HG03066 (cell line): ENCODE data around the gene CCRL2.

ENCODE experiments used
- ATAC-seq: cut with Tn5 transposase; IDR thresholded peaks from one replicate; pipeline ENCODE4 v1.9.1; 2021; ENCODE audit warnings: low read depth; ENCODE audit not compliant: unreplicated experiment

CCRL2 gene, protein sequence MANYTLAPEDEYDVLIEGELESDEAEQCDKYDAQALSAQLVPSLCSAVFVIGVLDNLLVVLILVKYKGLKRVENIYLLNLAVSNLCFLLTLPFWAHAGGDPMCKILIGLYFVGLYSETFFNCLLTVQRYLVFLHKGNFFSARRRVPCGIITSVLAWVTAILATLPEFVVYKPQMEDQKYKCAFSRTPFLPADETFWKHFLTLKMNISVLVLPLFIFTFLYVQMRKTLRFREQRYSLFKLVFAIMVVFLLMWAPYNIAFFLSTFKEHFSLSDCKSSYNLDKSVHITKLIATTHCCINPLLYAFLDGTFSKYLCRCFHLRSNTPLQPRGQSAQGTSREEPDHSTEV

GRCh38 chr3:46406788-46407611 lies at the start of gene CCRL2, which contains the start of gene CCR5AS:
TSS of gene CCRL2 (plus strand) at chr3:46407259. CDS start at chr3:46408080, 821 bp downstream.
TSS of gene CCR5AS (minus strand) at chr3:46407066.
- no peak for ATAC-seq

DNA sequence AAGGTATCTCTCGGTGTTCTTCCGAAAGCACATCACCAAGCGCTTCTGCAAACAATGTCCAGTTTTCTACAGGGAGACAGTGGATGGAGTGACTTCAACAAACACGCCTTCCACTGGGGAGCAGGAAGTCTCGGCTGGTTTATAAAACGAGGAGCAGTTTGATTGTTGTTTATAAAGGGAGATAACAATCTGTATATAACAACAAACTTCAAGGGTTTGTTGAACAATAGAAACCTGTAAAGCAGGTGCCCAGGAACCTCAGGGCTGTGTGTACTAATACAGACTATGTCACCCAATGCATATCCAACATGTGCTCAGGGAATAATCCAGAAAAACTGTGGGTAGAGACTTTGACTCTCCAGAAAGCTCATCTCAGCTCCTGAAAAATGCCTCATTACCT lies 48.6 kb upstream of the CCRL2 start:
- no peak for ATAC-seq

- ATAC-seq: peak; percentile 62
Observed at GRCh38 chr3:46359733-46360493, 47.1 kb upstream of the CCRL2 start.

DNA sequence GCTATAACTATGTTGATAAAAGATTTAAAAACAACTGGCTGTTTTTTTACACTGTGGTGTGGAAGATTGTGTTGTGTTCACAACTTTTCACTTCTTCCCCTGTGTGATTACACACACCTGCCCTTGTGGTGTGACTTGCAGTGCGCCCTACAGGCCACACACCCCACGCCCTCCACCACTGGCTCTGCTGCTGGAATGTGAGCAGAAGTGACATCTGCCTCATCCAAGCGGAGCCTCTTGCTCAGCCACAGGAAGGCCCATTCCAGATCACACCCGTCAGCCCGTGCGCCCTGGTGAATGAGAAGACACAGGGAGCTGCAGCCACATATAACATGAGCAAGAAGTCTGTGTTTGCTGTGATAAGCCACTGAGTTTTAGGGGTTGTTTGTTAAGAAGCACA lies 46.2 kb upstream of the CCRL2 start:
- ATAC-seq: no peak

DNA sequence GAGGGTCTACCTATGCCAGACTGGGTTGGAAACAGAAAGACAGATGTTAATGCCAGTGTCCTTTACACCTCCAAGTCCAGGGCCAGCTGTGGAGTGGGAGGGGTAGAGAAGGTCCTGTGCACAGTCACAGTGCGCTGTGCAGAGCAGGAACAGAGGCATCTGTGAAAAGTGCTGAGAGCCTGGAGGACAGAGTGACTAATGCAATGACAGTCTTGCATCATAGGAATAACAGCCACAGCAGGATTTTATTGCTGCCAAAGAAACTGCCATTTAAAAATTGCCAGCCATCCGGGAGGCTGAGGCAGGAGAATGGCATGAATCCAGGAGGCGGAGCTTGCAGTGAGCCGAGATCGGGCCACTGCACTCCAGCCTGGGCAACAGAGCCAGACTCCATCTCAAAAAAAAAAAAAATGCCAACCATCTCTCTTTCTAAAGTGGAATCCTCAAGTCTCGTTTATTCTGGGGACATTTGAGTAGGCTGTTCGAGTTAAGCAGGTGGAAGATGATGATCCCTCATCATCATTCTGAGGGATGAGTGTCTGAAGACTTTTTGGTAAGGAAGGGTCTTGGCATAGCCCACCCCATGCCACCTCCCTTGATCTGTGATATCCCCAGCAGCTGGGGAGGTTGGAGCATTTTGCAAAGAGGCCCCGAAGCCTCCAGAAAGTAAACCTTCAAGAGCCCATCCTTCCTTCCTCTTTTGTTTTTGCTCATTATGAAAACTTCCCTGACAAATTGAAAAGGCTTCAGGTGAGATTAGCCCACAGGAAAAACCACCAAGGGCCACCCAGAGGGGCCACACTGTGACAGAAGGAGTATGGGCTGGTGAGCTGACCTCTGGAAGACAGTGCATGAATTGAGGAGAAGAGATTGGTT lies 45.4 kb upstream of the CCRL2 start:
- no peak for ATAC-seq

DNA sequence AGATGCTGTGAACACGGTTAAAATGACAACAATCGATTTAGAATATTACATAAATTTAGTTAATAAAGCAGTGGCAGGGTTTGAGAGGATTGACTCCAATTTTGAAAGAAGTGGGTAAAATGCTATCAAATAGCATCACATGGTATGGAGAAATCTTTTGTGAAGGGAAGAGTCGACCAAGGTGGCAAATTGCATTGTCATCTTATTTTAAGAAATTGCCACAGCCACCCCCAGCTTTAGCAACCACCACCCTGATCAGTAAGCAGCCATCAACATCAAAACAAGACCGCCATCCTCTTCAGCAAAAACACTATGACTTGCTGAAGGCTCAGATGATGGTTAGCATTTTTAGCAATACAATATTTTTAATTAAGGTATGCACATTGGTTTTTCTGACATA lies 42.0 kb upstream of the CCRL2 start:
- ATAC-seq: no peak

GRCh38 chr3:46365737-46366524 lies 41.1 kb upstream of the CCRL2 start:
- ATAC-seq: no peak

- ATAC-seq: no peak
Observed at GRCh38 chr3:46367811-46368210, 39.2 kb upstream of the CCRL2 start.

DNA sequence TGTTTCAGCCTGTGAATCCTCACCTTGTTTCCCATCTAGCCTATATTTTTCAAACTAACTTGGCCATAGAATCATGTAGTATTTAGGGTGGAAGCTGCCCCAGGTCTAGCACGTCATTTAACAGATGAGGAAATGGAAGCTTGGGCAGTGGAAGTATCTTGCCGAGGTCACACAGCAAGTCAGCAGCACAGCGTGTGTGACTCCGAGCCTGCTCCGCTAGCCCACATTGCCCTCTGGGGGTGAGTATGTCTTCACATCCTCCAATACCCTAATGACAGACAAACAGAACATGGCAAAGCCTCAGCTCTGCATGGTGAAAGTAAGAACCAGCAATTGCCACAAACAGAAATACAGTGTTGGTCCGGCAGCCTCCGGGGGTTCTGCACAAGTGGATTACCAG lies 38.5 kb upstream of the CCRL2 start:
- no peak for ATAC-seq

- no peak for ATAC-seq
Observed at GRCh38 chr3:46369151-46369550, 37.9 kb upstream of the CCRL2 start.

GRCh38 chr3:46369675-46370132 lies 37.4 kb upstream of the CCRL2 start:
- no peak for ATAC-seq

DNA sequence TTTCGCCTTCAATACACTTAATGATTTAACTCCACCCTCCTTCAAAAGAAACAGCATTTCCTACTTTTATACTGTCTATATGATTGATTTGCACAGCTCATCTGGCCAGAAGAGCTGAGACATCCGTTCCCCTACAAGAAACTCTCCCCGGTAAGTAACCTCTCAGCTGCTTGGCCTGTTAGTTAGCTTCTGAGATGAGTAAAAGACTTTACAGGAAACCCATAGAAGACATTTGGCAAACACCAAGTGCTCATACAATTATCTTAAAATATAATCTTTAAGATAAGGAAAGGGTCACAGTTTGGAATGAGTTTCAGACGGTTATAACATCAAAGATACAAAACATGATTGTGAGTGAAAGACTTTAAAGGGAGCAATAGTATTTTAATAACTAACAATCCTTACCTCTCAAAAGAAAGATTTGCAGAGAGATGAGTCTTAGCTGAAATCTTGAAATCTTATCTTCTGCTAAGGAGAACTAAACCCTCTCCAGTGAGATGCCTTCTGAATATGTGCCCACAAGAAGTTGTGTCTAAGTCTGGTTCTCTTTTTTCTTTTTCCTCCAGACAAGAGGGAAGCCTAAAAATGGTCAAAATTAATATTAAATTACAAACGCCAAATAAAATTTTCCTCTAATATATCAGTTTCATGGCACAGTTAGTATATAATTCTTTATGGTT lies 36.1 kb upstream of the CCRL2 start, which contains the start of gene CCR5:
Gene CCR5, plus strand, starts transcription at position 108 of the 680 bp plus-strand sequence. CDS start 1,957 bp downstream, outside the sequence.
- no peak for ATAC-seq

DNA sequence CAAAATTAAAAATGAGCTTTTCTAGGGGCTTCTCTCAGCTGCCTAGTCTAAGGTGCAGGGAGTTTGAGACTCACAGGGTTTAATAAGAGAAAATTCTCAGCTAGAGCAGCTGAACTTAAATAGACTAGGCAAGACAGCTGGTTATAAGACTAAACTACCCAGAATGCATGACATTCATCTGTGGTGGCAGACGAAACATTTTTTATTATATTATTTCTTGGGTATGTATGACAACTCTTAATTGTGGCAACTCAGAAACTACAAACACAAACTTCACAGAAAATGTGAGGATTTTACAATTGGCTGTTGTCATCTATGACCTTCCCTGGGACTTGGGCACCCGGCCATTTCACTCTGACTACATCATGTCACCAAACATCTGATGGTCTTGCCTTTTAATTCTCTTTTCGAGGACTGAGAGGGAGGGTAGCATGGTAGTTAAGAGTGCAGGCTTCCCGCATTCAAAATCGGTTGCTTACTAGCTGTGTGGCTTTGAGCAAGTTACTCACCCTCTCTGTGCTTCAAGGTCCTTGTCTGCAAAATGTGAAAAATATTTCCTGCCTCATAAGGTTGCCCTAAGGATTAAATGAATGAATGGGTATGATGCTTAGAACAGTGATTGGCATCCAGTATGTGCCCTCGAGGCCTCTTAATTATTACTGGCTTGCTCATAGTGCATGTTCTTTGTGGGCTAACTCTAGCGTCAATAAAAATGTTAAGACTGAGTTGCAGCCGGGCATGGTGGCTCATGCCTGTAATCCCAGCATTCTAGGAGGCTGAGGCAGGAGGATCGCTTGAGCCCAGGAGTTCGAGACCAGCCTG lies 35.3 kb upstream of the CCRL2 start:
- no peak for ATAC-seq

DNA sequence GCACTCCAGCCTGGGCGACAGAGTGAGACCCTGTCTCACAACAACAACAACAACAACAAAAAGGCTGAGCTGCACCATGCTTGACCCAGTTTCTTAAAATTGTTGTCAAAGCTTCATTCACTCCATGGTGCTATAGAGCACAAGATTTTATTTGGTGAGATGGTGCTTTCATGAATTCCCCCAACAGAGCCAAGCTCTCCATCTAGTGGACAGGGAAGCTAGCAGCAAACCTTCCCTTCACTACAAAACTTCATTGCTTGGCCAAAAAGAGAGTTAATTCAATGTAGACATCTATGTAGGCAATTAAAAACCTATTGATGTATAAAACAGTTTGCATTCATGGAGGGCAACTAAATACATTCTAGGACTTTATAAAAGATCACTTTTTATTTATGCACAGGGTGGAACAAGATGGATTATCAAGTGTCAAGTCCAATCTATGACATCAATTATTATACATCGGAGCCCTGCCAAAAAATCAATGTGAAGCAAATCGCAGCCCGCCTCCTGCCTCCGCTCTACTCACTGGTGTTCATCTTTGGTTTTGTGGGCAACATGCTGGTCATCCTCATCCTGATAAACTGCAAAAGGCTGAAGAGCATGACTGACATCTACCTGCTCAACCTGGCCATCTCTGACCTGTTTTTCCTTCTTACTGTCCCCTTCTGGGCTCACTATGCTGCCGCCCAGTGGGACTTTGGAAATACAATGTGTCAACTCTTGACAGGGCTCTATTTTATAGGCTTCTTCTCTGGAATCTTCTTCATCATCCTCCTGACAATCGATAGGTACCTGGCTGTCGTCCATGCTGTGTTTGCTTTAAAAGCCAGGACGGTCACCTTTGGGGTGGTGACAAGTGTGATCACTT lies 34.3 kb upstream of the CCRL2 start:
- ATAC-seq: no peak

DNA sequence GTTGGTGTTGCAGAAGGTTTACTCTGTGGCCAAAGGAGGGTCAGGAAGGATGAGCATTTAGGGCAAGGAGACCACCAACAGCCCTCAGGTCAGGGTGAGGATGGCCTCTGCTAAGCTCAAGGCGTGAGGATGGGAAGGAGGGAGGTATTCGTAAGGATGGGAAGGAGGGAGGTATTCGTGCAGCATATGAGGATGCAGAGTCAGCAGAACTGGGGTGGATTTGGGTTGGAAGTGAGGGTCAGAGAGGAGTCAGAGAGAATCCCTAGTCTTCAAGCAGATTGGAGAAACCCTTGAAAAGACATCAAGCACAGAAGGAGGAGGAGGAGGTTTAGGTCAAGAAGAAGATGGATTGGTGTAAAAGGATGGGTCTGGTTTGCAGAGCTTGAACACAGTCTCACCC lies 32.3 kb upstream of the CCRL2 start:
- no peak for ATAC-seq

DNA sequence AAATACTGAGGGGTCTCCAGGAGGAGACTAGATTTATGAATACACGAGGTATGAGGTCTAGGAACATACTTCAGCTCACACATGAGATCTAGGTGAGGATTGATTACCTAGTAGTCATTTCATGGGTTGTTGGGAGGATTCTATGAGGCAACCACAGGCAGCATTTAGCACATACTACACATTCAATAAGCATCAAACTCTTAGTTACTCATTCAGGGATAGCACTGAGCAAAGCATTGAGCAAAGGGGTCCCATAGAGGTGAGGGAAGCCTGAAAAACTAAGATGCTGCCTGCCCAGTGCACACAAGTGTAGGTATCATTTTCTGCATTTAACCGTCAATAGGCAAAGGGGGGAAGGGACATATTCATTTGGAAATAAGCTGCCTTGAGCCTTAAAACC lies 31.8 kb upstream of the CCRL2 start:
- no peak for ATAC-seq

- no peak for ATAC-seq
Observed at GRCh38 chr3:46375814-46376213, 31.2 kb upstream of the CCRL2 start.
